ENCODE data around the gene APP.

GRCh38 chr21:26050857-26051256 is 119.7 kb downstream of the APP start:
- TF ChIP-seq POLR2AphosphoS5 (IDR thresholded peaks at IDR 0.05; ENCODE audit: low read depth, low read length) (no peak), TAF1 (IDR thresholded peaks at IDR 0.05; ENCODE audit: borderline replicate concordance, low read depth, low read length) (no peak), POLR2A (IDR thresholded peaks at IDR 0.05; ENCODE audit: low read depth, low read length) (no peak)
